ENCODE data around the gene ABCB6.
"Not testable (repeated sequence)": the region's sequence is repeated elsewhere in the genome, so short reads cannot be mapped to it uniquely, and the experiment has no call there.

The ABCB6 gene

GRCh38 chr2:219213486-219214071 is 5.2 kb downstream of the ABCB6 start:
- DNase-seq (ENCODE audit: low spot score), result no peak

DNA sequence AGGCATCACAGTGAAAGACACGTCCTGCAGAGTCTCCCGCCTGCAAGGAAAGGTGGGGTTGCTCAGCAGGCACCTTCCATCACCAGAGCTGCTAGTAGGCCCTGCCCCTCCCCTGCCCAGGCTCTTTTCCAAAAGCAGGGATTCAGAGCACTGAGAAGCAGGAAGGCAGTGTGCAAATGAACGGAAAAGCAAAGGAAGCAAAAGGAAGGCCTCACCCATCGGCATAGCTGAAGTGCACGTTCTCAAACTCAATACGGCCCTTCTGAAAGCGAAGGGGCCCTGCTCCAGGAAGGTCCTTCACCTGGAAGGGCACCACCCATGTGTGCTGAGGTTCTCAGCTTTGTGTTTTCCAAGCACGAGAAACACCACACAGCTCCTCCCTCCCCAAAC is 5.7 kb downstream of the ABCB6 start:
- no peak for DNase-seq (ENCODE audit: low spot score)

DNA sequence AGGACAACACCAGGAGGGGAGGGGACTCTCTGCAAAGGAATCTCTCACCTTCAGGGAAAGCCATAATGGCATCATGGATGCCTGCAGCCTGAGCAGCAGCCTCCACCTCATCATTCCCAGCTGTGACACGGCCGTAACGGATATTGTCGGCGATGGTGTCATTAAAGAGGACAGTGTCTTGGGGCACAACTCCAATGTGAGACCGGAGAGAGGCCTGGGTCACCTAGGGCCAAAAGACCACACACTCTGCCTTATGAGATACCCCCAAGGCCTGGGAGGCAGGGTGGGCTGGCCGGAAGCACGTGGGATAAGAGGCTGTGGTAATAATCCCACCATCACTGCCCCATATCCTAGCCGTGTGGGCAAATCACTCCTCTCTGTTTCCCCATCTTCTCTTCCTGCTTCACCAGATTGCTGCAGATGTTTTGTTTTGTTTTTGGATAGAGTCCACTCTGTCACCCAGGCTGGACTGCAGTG is 7.8 kb downstream of the ABCB6 start:
- no peak for DNase-seq (ENCODE audit: low spot score)

- DNase-seq (ENCODE audit: low spot score), result no peak
These were observed 8.4 kb downstream of the ABCB6 start for GRCh38 chr2:219210196-219210885.

GRCh38 chr2:219209236-219210195 is 9.2 kb downstream of the ABCB6 start:
- DNase-seq (ENCODE audit: low spot score), result no peak

DNA sequence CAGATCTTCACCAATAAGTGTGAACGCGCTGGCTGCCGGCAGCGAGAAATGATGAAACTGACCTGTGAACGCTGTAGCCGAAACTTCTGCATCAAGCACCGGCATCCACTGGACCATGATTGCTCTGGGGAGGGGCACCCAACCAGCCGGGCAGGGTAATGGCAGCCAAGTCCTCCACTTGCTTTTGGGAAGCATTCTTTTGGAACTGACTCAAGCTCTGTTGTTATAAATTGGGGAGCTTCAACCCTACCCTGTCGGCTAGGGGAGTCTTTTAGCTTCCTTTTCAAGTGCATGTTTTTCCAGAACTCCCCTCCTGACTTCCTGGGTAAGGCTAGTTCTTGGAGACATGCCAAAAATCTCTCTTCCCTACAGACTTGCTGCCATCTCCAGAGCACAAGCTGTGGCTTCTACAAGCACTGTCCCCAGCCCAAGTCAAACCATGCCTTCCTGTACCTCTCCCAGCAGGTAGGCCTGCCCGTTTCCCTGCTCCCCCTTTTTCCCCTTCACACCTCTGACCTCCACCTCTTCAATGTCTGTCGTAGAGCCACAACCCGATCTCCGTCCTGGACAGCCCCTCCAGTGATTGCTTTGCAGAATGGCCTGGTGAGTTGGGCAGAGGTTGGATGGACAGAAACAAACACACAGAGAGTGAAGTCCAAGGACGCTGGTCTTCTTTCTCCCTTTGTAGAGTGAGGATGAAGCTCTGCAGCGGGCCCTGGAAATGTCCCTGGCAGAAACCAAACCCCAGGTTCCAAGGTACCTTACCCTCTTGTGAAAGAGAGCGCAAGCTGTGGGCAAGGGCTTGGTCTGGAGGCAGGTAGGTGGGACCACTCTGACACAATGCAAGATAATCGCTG is 10.6 kb downstream of the ABCB6 start:
- DNase-seq (ENCODE audit: low spot score), result no peak

GRCh38 chr2:219207134-219207883 is 11.4 kb downstream of the ABCB6 start:
- no peak for DNase-seq (ENCODE audit: low spot score)

- DNase-seq (ENCODE audit: low spot score), result peak; percentile 96
These were observed 12.2 kb downstream of the ABCB6 start, which contains the start of gene ZFAND2B for GRCh38 chr2:219206328-219207133. Gene ZFAND2B (plus strand): TSS chr2:219206782. CDS start chr2:219206988, 206 bp downstream.

GRCh38 chr2:219205981-219206327 is 12.8 kb downstream of the ABCB6 start:
- no peak for DNase-seq (ENCODE audit: low spot score)

DNA sequence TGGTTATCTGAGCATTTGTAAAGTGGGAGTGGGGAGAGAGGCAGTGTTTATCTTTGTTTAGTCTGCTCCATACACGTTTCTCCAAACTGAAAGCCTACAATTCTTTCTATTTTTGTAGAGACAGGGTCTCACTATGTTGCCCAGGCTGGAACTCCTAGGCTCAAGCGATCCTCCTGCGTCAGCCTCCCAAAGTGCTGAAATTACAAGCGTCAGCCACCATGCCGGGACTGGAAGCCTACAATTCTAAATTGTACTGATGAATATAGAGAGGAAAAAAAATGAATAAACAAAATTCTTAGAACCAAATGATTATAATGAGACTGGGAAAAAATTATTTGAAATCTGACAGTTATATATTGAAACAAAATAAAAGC is 13.6 kb downstream of the ABCB6 start:
- no peak for DNase-seq (ENCODE audit: low spot score)

GRCh38 chr2:219204425-219205164 is 14.2 kb downstream of the ABCB6 start:
- no peak for DNase-seq (ENCODE audit: low spot score)

DNA sequence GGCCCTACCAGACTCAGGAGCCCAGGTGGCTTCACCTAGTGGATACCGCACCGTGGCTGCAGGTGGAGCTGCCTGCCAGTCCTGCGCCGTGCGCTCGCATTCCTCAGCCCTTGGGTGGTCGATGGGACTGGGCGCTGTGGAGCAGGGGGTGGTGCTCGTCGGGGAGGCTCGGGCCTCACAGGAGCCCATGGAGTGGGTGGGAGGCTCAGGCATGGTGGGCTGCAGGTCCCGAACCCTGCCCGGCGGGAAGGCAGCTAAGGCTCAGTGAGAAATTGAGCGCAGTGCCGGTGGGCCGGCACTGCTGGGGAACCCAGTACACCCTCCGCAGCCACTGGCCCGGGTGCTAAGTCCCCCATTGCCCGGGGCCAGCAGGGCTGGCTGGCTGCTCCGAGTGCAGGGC is 17.4 kb downstream of the ABCB6 start:
- DNase-seq (ENCODE audit: low spot score), result not testable (repeated sequence)

GRCh38 chr2:219200502-219201326 is 18.0 kb downstream of the ABCB6 start:
- DNase-seq (ENCODE audit: low spot score), result not testable (repeated sequence)

DNA sequence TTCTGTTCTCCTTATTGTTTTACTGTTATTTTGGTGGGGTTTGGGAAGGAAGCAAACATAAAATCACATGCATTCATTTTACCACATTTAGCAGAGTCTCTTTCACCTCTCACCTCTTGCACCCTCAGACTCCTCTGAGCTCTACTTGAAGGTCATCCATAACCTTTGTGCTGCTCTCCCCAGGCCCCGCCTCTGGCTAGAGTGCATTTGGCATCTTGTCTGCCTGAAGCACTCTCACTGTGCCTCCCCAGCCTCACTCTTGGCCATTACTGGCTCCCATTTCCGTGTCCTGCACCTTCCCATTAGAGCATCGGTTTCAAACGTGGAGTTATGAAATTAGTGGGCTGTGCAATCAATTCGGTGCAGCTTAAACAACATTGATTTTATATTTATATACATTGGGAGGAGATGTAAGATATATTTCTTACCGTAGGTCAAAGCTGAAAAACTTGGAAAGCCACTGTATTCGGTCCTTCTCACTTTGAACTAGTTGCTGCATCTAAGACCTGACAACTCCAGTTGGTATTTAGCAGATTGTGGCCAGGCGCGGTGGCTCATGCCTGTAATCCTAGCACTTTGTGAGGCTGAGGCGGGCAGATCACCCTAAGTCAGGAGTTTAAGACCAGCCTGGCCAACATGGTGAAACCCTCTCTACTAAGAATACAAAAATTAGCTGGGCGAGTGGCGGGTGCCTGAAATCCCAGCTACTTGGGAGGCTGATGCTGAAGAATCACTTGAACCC is 19.1 kb downstream of the ABCB6 start:
- no peak for DNase-seq (ENCODE audit: low spot score)

DNA sequence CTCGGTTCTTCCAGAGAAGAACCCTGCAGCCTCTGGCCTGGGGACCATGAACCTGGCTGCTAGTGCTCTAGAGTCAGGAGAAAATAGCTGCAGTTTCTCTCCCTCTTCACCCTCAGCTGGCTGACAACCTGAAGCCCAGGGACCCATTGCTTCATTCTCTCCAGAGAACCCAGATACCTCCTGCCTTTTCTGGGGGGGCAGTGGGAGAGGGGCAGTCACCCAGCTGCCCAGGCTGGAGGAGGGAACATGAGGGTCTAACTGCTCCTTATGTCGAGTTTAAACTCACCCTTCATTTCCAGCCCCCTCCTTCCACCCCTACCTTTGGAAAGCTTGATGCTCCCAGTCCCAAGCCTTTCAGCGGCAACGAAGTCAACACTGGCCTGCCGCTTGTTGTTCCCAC is 19.8 kb downstream of the ABCB6 start:
- DNase-seq (ENCODE audit: low spot score), result no peak

DNA sequence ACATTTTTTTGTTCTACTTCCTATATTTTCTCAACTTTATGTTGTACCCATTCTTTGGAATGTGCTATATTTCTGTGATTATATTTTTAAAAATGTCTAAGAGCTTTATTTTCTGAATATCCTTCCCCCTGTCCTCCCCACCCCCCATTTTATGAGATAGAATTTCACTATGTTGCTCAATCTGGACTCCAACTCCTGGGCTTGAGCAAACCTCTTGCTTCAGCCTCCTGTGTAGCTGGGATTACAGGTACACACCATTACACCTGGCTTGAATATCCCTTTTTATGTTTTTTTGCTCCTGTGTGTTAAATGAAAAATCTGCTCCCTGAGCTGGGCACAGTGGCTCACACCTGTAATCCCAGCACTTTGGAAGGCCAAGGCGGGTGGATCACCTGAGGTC is 21.4 kb downstream of the ABCB6 start:
- no peak for DNase-seq (ENCODE audit: low spot score)

- DNase-seq (ENCODE audit: low spot score), result no peak
These were observed 31.9 kb downstream of the ABCB6 start for GRCh38 chr2:219186754-219187456.
